GM21367 (cell line): ENCODE results near the gene FAM76A.
"Not testable (repeated sequence)": the region's sequence is repeated elsewhere in the genome, so short reads cannot be mapped to it uniquely, and the experiment has no call there.

Source experiments
- ATAC-seq: cut with Tn5 transposase; IDR thresholded peaks from one replicate; pipeline ENCODE4 v1.9.1; 2021; ENCODE audit not compliant: unreplicated experiment

FAM76A gene

DNA sequence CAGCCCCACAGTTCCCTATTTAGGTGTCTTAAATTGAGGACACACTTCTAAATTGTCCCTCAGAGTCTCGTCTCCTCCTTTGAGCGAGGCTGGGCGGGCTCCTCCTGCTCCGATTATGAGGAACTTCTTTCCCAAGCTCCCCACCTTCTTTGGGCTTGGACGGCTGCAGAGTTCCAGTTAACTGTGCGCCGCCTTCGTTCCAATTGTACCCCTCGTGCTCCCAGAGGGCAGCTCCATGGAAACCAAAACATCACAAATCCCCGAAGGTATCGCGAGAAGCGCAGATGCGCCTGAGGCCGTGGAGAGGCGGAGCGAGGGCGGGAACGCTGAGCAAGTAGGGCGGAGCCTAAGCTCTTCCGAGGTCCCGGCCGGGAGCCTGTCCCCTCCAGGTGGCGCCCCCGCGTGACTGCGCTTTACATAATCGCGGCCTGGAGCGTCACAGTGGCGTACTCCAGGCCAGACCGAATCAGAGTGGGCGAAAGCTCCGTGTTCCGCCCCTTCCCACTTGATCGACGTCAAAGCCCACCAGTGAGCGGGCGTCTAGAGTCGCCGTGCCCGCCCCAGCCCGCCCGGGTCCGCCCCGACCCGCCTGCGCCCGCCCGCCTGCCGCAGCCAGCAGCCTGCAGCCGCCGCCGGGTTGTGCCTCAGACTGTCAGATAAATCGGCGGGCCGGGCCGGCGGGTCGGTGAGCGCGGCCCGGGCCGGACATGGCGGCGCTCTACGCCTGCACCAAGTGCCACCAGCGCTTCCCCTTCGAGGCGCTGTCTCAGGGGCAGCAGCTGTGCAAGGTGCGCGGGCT is at the start of gene FAM76A:
Gene FAM76A (plus strand): TSS at position 588 of the 799 bp plus-strand sequence. CDS start 120 bp downstream, at position 708.
- ATAC-seq: peak; percentile 89

GRCh38 chr1:27676410-27676809 is 49.4 kb upstream of the FAM76A start:
- no peak for ATAC-seq

GRCh38 chr1:27678747-27679146 is 47.0 kb upstream of the FAM76A start:
- ATAC-seq: no peak

DNA sequence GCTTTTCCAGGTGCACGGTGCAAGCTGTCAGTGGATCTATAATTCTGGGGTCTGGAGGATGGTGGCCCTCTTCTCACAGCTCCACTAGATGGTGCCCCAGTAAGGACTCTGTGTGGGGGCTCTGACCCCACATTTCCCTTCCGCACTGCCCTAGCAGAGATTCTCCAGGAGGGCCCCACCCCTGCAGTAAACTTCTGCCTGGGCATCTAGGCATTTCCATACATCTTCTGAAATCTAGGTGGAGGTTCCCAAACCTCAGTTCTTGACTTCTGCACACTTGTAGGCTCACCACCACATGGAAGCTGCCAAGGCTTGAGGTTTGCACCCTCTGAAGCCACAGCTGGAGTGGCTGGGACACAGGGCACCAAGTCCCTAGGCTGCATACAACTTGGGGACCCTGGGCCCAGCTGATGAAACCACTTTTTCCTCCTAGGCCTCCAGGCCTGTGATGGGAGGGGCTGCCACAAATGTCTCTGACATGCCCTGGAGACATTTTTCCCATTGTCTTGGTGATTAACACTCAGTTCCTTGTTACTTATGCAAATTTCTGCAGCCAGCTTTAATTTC is 45.5 kb upstream of the FAM76A start:
- ATAC-seq: not testable (repeated sequence)

GRCh38 chr1:27681580-27681979 is 44.2 kb upstream of the FAM76A start:
- not testable (repeated sequence) for ATAC-seq

GRCh38 chr1:27682351-27682944 is 43.3 kb upstream of the FAM76A start:
- no peak for ATAC-seq

- ATAC-seq: no peak
Measured at GRCh38 chr1:27684176-27684575, 41.6 kb upstream of the FAM76A start.

DNA sequence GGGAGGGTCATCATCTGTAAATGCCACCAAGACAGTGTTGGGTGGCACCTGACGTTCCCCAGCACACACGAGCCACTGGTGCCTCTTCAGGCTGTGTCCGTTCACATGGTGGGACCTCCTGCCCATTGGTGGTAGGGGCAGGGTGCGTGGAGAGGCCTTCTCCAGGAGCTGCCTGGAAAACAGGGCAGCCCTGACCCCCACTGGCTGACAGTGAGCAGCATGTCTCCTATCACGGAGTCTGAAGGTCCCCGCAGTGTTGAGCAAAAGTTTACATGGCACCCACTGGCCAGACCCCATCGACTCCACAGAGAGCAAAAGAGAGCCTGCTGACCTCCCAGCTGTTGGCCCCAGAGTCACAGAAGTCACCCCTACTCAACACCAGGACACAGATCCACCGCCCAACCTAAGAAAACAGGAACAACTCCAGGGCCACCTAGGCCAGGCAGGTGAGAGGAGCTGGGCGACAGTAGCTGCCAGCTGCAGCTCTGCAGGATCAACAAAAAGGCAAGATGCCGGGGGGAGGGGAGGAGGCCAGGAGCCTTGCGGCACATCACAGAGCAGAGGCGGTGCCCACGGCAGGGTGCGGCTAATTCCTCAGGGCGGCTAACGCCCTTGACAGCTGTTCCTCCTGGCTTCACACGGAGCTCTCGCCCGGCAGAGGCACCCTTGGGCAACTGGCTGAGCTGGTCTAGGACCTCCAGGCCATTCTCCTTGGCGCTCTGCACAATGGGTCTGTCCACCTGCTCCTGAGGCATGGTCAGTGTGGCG is 39.4 kb upstream of the FAM76A start:
- ATAC-seq: no peak

- ATAC-seq: no peak
Measured at GRCh38 chr1:27687906-27688305, 37.9 kb upstream of the FAM76A start.

DNA sequence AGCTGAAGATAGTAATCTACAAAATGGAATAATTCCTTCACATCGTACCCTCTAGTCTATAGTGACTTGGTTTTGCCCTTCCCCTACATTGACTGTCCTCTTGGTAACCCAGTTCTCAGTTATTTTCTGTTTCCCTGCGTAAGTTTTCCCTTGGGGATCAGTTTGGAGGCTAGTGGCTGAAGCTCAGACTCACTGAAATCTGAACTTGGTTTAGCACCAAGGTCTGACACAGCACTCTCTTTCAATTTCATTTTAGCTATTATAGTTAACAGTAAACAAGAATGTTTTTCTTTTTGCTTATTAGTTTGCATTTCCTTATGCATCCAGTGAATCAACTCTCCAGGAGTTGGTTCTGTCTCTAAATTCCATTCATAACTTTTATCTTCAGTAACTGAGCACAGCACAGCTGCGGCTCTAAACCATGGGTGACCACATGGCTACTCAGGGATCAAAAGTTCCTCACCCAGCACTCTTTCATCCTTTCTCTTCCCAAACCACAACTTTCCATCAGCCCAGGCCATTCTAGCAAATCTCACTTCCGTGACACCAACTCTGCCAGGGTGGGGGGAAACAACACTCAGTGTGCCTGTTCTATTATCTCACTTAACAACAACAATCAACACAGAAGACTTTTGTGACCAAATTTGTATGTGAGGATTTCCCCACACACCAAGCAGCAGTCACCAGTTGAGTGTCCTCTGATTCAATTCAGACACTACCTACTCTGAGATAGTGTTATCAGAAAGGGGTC is 36.2 kb upstream of the FAM76A start:
- peak; percentile 55 for ATAC-seq

GRCh38 chr1:27690183-27690582 is 35.6 kb upstream of the FAM76A start:
- ATAC-seq: no peak

DNA sequence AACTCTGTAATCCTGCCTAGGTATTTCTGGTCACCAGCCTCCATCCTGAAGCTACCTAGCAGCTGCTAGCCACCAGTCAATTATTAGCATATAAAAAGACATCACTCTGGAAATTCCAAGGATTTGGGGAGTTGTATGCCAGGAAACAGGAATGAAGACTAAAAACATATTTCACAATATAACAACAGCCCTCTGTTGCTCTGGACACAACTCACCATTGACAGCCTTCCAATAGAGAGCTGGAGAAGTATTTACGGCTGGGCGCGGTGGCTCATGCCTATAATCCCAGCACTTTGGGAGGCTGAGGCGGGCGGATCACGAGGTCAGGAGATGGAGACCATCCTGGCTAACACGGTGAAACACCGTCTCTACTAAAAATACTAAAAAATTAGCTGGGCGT is 28.9 kb upstream of the FAM76A start:
- ATAC-seq: not testable (repeated sequence)

DNA sequence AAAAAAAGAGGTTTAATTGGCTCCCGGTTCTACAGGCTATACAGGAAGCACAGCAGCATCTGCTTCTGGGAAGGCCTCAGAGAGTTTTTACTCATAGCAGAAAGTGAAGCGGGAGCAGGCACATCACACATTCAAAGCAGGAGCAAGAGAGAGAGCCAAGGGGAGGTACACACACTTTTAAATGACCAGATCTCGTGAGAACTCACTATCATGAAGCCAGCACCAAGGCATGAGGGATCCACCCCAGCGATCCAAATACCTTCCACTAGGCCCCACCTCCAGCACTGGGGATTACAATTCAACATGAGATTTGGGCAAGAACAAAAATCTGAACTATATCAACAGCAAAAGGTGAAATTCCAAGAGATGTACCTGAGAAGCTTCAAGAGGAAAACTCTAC is 20.8 kb upstream of the FAM76A start:
- ATAC-seq: no peak

- no peak for ATAC-seq
Measured at GRCh38 chr1:27705545-27705944, 20.2 kb upstream of the FAM76A start.

GRCh38 chr1:27710574-27710973 is 15.2 kb upstream of the FAM76A start:
- ATAC-seq: no peak

- ATAC-seq: no peak
Measured at GRCh38 chr1:27713139-27713725, 12.5 kb upstream of the FAM76A start.

- no peak for ATAC-seq
Measured at GRCh38 chr1:27713869-27714513, 11.8 kb upstream of the FAM76A start.

DNA sequence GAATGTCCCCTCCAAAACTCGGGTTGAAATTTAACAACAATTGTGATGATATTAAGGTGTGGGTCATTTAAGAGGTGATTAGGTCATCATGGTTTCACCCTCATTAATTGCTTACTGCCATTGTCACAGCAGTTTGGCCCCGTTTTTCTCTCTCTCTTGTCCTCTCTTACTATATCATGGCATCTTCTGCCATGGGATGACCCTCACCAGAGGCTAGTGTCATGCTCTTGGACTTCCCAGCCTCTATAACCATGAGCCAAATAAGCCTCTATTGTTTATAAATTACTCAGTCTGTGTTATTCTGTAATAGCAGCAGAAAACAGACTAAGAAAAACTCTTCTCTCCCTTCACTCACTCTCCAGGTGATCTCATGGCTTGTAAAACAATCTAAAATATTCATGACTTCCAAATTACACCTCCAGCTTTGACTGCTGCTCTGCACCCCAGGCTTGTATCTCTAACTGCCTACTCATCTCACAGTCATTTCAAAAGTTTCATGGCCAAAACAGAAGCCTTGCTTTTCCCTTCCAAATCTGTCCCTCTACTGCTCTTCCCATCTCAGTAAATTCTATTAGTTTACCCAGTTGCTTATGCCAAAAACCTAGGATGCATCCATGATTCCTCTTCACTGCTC is 9.4 kb upstream of the FAM76A start:
- ATAC-seq: no peak
